ENCODE measurements around the gene OSTN. TPM values are rescaled to one million over a fixed set of nuclear protein-coding genes. Genes with fewer than 3 reads are reported as not detected.

Gene OSTN
- not detected in 2 replicates for total RNA-seq

GRCh38 chr3:191198932-191199331 lies at the start of gene OSTN:
OSTN (plus strand) TSS chr3:191199241; CDS start chr3:191212533, 13,292 bp downstream.

Other genes with a start within 250 kb of the OSTN start
- 63.9 and 92.2 TPM in 2 replicates for gene CCDC50, start 130.2 kb downstream of the OSTN start, total RNA-seq
- 0.13 and 0.33 TPM in 2 replicates for gene UTS2B, start 131.3 kb downstream of the OSTN start, total RNA-seq